Ectodermal cell (in vitro differentiated cells): ENCODE results near the gene GMDS.

ENCODE experiments used
- H3K27ac ChIP-seq: 2 replicates; pipeline ENCODE4 v1.7.0; 2013; ENCODE audit warnings: mild to moderate bottlenecking, low read depth, low read length; ENCODE audit not compliant: insufficient read depth, poor library complexity, severe bottlenecking
- H3K27me3 ChIP-seq: 2 replicates; pipeline ENCODE4 v1.7.0; 2013; ENCODE audit warnings: mild to moderate bottlenecking, low read length; ENCODE audit not compliant: insufficient read depth, control insufficient read depth, poor library complexity, severe bottlenecking
- H3K36me3 ChIP-seq: one replicate; pipeline ENCODE4 v1.7.0; 2013; ENCODE audit warnings: low read length; ENCODE audit not compliant: control insufficient read depth, insufficient read depth
- H3K4me1 ChIP-seq: one replicate; pipeline ENCODE4 v1.7.0; 2013; ENCODE audit warnings: low read length; ENCODE audit not compliant: control insufficient read depth, insufficient read depth
- H3K4me3 ChIP-seq: 2 replicates; pipeline ENCODE4 v1.7.0; 2013; ENCODE audit warnings: low read depth, low read length, control low read depth; ENCODE audit not compliant: insufficient read depth
- H3K9me3 ChIP-seq: 2 replicates; pipeline ENCODE4 v1.7.0; 2013; ENCODE audit warnings: mild to moderate bottlenecking, low read length, moderate library complexity; ENCODE audit not compliant: control insufficient read depth
- WGBS, 2 experiments: methylation state at CpG; one replicate each; pipeline ENCODE4 v1.1.7; 2013; ENCODE audit warnings: missing lambda C conversion rate in 2 of 2; 5-methylcytosine and 5-hydroxymethylcytosine counted together

GMDS gene

DNA sequence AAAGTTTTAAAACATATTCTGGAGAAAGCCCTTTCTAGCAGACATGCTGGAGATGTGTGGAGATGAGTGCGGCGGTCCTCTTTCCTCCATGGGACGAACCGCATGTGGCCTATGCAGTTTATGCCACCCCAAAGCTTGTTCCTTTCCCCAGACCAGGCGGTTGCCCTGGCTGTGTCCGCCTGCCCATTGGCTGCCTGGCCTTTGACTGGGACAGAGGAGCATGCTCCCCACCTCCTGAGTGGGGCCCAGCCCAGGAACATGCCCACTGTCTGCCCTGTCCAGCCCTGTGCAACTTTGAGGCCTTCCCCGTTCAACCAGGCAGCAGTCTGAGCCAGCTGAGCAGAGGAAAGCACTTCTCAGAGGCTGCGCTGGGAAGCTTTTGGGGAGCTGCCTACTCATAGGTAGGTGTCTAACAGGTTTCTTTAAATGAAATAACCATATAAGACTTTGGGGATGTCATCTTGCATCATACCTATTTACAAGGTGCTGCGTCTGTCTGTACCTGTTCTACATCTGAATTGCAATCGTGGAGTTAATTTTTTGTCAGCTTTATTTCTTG, 615.1 kb downstream of the GMDS start:
- peaks cover 52% of the 10 kb centered on the region for H3K27me3 ChIP-seq
- peaks cover 6% of the 10 kb centered on the region for H3K4me1 ChIP-seq
- H3K36me3 ChIP-seq: no peaks in the 10 kb centered on the region
- no peaks in the 10 kb centered on the region for H3K9me3 ChIP-seq
- H3K4me3 ChIP-seq: no peak overlapping the region
- no peak overlapping the region for H3K27ac ChIP-seq
- WGBS, 2 experiments: 93 to 95% methylated on average over 10 of the region's 10 CpGs

DNA sequence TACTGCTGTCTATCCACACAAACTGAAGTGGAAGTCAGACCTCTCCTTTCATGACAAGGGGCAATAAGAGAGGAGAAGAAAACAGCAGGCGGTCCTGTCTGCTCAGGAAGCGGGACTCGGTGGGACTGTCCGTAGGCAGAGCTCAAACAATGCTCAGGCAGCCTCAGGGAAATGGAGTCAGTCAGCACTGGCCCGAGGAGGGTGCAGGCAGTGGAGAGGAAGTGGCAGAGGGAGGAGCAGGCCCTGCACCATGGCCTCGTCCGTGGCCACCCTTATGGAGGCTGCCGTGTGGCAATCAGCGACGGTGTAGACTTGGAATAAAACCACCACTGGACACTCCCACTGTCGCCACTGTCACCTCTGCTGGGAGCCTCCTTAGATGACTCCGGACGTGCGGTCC, 616.1 kb downstream of the GMDS start:
- Histone ChIP-seq H3K27ac (no peak overlapping the region), H3K4me3 (no peak overlapping the region), H3K36me3 (no peaks in the 10 kb centered on the region), H3K4me1 (peaks cover 15% of the 10 kb centered on the region), H3K27me3 (peaks cover 62% of the 10 kb centered on the region), H3K9me3 (no peaks in the 10 kb centered on the region)
- WGBS, 2 experiments: 69 to 70% methylated on average over 14 of the region's 14 CpGs

- no peak overlapping the region for H3K4me3 ChIP-seq
Observed at GRCh38 chr6:1627827-1628560, 617.4 kb downstream of the GMDS start.

GRCh38 chr6:1626481-1626880, 618.9 kb downstream of the GMDS start:
- no peaks in the 10 kb centered on the region for H3K36me3 ChIP-seq
- H3K4me3 ChIP-seq: no peak overlapping the region
- H3K4me1 ChIP-seq: peaks cover 25% of the 10 kb centered on the region
- H3K27ac ChIP-seq: no peak overlapping the region
- H3K27me3 ChIP-seq: peaks cover 90% of the 10 kb centered on the region
- 17 to 39% methylated on average over 4 of the region's 4 CpGs for WGBS, 2 experiments
- no peaks in the 10 kb centered on the region for H3K9me3 ChIP-seq

More at GRCh38 chr6:1627827-1628560, 617.4 kb downstream of the GMDS start:
- Histone ChIP-seq H3K36me3 (no peaks in the 10 kb centered on the region), H3K9me3 (no peaks in the 10 kb centered on the region), H3K27me3 (peaks cover 75% of the 10 kb centered on the region), H3K4me1 (peaks cover 25% of the 10 kb centered on the region), H3K27ac (no peak overlapping the region)
- 64 to 66% methylated on average over 10 of the region's 10 CpGs for WGBS, 2 experiments

DNA sequence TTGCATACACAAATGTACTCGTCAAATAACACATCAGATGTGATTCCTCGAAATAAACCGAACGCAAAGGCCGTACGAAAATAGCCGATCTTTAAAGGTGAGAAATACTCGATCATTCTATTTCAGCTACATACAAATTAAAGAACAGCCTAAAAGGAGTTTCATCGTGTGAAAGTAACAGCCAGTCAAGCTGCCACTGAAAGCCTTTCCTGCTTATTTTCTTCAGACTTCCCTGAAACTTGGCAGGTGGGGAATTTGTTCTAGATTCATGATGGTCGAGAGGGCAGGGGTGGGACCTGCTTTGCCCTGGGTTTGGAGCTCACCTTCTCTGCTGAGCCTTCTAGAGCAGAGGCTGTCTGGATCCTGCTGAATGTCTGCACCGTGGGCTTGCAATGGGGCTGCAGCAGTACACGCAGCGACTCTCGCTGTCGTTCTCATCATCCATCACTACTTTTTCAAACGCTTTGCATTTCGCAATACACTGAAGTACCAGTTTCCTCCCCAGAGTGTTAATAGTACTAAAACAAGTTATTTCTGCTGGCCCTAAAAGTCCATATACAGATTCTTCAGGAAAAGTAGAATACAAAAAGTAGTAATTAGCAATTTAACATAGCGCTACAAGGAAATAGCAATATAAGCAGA, 619.5 kb downstream of the GMDS start:
- Histone ChIP-seq H3K9me3 (no peaks in the 10 kb centered on the region), H3K27me3 (peaks cover 96% of the 10 kb centered on the region), H3K4me1 (peaks cover 25% of the 10 kb centered on the region), H3K36me3 (no peaks in the 10 kb centered on the region), H3K27ac (no peak overlapping the region), H3K4me3 (no peak overlapping the region)
- 29 to 37% methylated on average over 17 to 18 of the region's 18 CpGs for WGBS, 2 experiments

GRCh38 chr6:1624851-1625781, 620.3 kb downstream of the GMDS start:
- H3K4me3 ChIP-seq: peak overlapping the region; percentile 13
- H3K27ac ChIP-seq: no peak overlapping the region
- H3K4me1 ChIP-seq: peaks cover 25% of the 10 kb centered on the region
- H3K9me3 ChIP-seq: no peaks in the 10 kb centered on the region
- no peaks in the 10 kb centered on the region for H3K36me3 ChIP-seq
- H3K27me3 ChIP-seq: peaks cover 100% of the 10 kb centered on the region
- WGBS, 2 experiments: 3% methylated on average over 53 of the region's 53 CpGs

DNA sequence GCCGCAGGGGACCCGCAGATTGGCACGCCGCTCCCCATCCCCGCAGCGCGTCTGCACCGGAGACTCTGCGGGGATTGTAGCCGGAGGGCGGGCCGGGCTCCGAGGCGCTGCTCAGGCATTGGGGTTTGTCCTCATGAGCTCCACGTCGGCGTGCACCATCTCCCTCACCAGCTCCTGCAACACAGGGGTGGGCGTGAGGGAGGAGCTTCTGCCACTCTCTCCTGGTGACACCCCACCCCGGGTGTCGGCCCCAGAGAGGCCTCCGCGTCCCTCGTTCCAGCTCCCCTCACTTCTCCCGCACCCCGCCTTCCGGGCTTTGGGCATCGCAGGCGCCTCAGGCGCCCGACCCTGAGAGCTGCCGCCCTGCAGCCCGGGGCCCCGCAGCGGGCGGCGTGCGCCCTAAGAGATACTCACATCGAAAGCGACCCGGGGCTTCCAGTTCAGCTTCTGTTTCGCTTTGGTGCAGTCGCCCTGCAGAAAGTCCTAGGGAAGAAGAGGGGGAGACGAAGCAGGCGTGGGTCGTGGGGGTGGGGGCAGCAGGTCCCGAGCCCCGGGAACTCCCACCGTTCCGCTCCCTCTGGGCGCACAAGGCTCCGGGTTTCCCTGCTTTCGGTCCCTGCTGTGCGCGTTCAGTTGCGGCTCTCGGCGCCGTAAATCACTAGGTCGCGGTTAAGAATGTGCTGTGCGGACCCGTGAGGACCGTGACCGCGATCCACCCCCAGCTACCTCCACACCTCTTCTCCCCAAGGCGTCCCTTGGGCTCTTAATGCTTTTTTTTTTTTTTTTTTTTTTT, 621.2 kb downstream of the GMDS start:
- H3K36me3 ChIP-seq: no peaks in the 10 kb centered on the region
- H3K27me3 ChIP-seq: peaks cover 100% of the 10 kb centered on the region
- H3K4me1 ChIP-seq: peaks cover 25% of the 10 kb centered on the region
- no peak overlapping the region for H3K27ac ChIP-seq
- 1% methylated on average over 65 to 66 of the region's 66 CpGs for WGBS, 2 experiments
- H3K4me3 ChIP-seq: peak overlapping the region; percentile 22
- no peaks in the 10 kb centered on the region for H3K9me3 ChIP-seq

DNA sequence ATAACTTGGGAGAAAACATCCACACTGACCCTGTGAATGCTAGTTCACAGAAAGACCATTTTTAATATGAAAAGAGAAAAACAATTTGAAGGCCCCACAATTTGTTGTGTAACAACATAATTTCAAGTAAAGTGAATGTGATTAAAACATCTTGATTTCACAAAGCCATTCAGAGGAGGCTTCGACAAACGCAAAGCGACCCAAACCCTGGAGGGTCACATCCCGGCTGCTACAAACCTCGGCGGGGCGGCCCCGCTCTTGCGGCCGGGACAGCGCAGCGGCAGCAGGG, 621.7 kb downstream of the GMDS start:
- peaks cover 25% of the 10 kb centered on the region for H3K4me1 ChIP-seq
- WGBS, 2 experiments: 1 to 2% methylated on average over 12 of the region's 12 CpGs
- H3K27me3 ChIP-seq: peaks cover 100% of the 10 kb centered on the region
- no peak overlapping the region for H3K27ac ChIP-seq
- H3K36me3 ChIP-seq: no peaks in the 10 kb centered on the region
- H3K4me3 ChIP-seq: no peak overlapping the region
- H3K9me3 ChIP-seq: no peaks in the 10 kb centered on the region

- WGBS, 2 experiments: 34 to 41% methylated on average over 8 of the region's 8 CpGs
- Histone ChIP-seq H3K9me3 (no peaks in the 10 kb centered on the region), H3K4me3 (no peak overlapping the region), H3K27ac (no peak overlapping the region), H3K36me3 (no peaks in the 10 kb centered on the region), H3K27me3 (peaks cover 100% of the 10 kb centered on the region), H3K4me1 (peaks cover 25% of the 10 kb centered on the region)
Observed at GRCh38 chr6:1622851-1623768, 622.3 kb downstream of the GMDS start.
